ENCODE results near the gene C8A.

Gene C8A

GRCh38 chr1:56927171-56927570, 72.6 kb downstream of the C8A start:
- TF ChIP-seq FOXP2 (optimal IDR thresholded peaks at IDR 0.05; ENCODE audit: borderline replicate concordance, extremely low read depth, extremely low read length, insufficient read depth): no peak
- TF ChIP-seq SIN3A (IDR thresholded peaks at IDR 0.05; ENCODE audit: borderline replicate concordance, insufficient read depth, low read length): no peak
- no peak for TF ChIP-seq TAF1 (IDR thresholded peaks at IDR 0.05; ENCODE audit: borderline replicate concordance, insufficient read depth, low read length)

DNA sequence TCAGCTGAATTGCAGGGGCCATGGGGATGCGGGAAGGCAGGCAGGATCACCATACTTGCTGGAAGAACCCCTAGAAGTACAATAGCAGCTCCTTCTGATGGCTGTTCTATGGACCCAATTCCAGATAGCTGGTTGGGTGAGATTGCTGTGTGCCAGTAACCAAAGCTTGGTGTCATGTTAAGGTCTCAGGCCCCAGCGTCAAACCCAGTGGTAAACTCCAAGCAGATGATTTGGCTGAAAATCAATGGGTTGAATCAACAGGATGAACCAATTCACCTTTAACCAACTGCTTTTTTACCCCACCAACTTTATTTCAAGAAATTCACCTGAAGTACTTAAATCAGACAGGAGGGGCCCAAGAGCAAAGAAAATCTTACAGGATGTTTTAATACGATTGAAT, 73.4 kb downstream of the C8A start:
- TF ChIP-seq TAF1 (IDR thresholded peaks at IDR 0.05; ENCODE audit: borderline replicate concordance, insufficient read depth, low read length) (no peak), POLR2AphosphoS5 (IDR thresholded peaks at IDR 0.05; ENCODE audit: low read depth, low read length) (no peak), SIN3A (IDR thresholded peaks at IDR 0.05; ENCODE audit: borderline replicate concordance, insufficient read depth, low read length) (no peak), FOXP2 (optimal IDR thresholded peaks at IDR 0.05; ENCODE audit: borderline replicate concordance, extremely low read depth, extremely low read length, insufficient read depth) (no peak), REST (IDR thresholded peaks at IDR 0.05; ENCODE audit: insufficient read depth in 1 of 2, low read depth in 2 of 2, low read length in 2 of 2) (no peak)

GRCh38 chr1:56929492-56929891, 74.9 kb downstream of the C8A start:
- TF ChIP-seq POLR2AphosphoS5 (IDR thresholded peaks at IDR 0.05; ENCODE audit: low read depth, low read length) (no peak), TAF1 (IDR thresholded peaks at IDR 0.05; ENCODE audit: borderline replicate concordance, insufficient read depth, low read length) (no peak), REST (IDR thresholded peaks at IDR 0.05; ENCODE audit: insufficient read depth in 1 of 2, low read depth in 2 of 2, low read length in 2 of 2) (no peak), SIN3A (IDR thresholded peaks at IDR 0.05; ENCODE audit: borderline replicate concordance, insufficient read depth, low read length) (no peak), FOXP2 (optimal IDR thresholded peaks at IDR 0.05; ENCODE audit: borderline replicate concordance, extremely low read depth, extremely low read length, insufficient read depth) (no peak)

GRCh38 chr1:56931211-56931610, 76.6 kb downstream of the C8A start:
- TF ChIP-seq FOXP2 (optimal IDR thresholded peaks at IDR 0.05; ENCODE audit: borderline replicate concordance, extremely low read depth, extremely low read length, insufficient read depth) (no peak), SIN3A (IDR thresholded peaks at IDR 0.05; ENCODE audit: borderline replicate concordance, insufficient read depth, low read length) (no peak), TAF1 (IDR thresholded peaks at IDR 0.05; ENCODE audit: borderline replicate concordance, insufficient read depth, low read length) (no peak), POLR2AphosphoS5 (IDR thresholded peaks at IDR 0.05; ENCODE audit: low read depth, low read length) (no peak), REST (IDR thresholded peaks at IDR 0.05; ENCODE audit: insufficient read depth in 1 of 2, low read depth in 2 of 2, low read length in 2 of 2) (no peak)

GRCh38 chr1:56931686-56932085, 77.1 kb downstream of the C8A start:
- TF ChIP-seq POLR2AphosphoS5 (IDR thresholded peaks at IDR 0.05; ENCODE audit: low read depth, low read length) (no peak), REST (IDR thresholded peaks at IDR 0.05; ENCODE audit: insufficient read depth in 1 of 2, low read depth in 2 of 2, low read length in 2 of 2) (no peak), FOXP2 (optimal IDR thresholded peaks at IDR 0.05; ENCODE audit: borderline replicate concordance, extremely low read depth, extremely low read length, insufficient read depth) (no peak), TAF1 (IDR thresholded peaks at IDR 0.05; ENCODE audit: borderline replicate concordance, insufficient read depth, low read length) (no peak), SIN3A (IDR thresholded peaks at IDR 0.05; ENCODE audit: borderline replicate concordance, insufficient read depth, low read length) (no peak)

All from PFSK-1 (cell line).